Measurements from ENCODE around the gene NIPAL3.

DNA sequence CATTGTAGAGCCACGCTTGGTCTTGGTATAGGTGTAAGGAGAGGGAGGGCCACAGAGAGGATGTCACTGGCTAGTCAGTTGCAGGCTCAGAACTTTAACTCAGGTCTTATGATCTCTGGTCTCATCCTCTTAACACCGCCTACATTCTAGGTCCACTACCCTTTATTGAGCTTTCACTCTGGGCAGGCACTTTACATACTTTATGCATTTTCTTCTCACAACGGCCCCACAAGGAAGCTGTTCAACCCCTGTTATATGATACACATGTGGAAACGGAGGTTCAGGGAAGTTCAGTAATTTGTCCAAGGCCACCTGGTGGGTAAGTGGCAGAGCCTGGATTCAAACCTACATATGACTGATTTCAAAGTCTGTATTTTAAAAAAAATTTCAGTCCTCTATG, 61.7 kb downstream of the NIPAL3 start:
- TF ChIP-seq GATA2 (IDR thresholded peaks at IDR 0.05; ENCODE audit: low read depth, low read length) (no peak), GATA3 (IDR thresholded peaks at IDR 0.05; ENCODE audit: low read depth, low read length) (no peak)

All from SH-SY5Y (cell line).